Stimulated activated effector memory CD8-positive, alpha-beta T cell treated with anti-CD3 and anti-CD28 coated beads, Interleukin-12 subunit alpha, Interleukin-12 subunit beta, amount 100 ng/mL, for 72 hours (primary cell): ENCODE data around the gene FGF12.

Source experiments
- ATAC-seq: fragments of 150-1000 bp; cut with Tn5 transposase; 2 replicates; pipeline ENCODE4 v1.10.0; 2021
- DNase-seq, 2 donors: peaks; one replicate each; pipeline ENCODE4 v3.0.0; 2021 to 2022; ENCODE audit warnings: low spot score in 2 of 2
- H3K27ac Mint-ChIP-seq: one replicate; pipeline ENCODE4 v1.8.0; 2022; ENCODE audit warnings: mild to moderate bottlenecking, mixed read lengths
- H3K36me3 Mint-ChIP-seq: one replicate; pipeline ENCODE4 v1.8.0; 2022; ENCODE audit warnings: mild to moderate bottlenecking, mixed read lengths
- H3K4me1 Mint-ChIP-seq: one replicate; pipeline ENCODE4 v1.8.0; 2022; ENCODE audit warnings: mixed read lengths
- H3K4me3 Mint-ChIP-seq: one replicate; pipeline ENCODE4 v1.8.0; 2022; ENCODE audit warnings: mild to moderate bottlenecking, mixed read lengths
- H3K9me3 Mint-ChIP-seq: one replicate; pipeline ENCODE4 v1.8.0; 2022; ENCODE audit warnings: mixed read lengths

The FGF12 gene

DNA sequence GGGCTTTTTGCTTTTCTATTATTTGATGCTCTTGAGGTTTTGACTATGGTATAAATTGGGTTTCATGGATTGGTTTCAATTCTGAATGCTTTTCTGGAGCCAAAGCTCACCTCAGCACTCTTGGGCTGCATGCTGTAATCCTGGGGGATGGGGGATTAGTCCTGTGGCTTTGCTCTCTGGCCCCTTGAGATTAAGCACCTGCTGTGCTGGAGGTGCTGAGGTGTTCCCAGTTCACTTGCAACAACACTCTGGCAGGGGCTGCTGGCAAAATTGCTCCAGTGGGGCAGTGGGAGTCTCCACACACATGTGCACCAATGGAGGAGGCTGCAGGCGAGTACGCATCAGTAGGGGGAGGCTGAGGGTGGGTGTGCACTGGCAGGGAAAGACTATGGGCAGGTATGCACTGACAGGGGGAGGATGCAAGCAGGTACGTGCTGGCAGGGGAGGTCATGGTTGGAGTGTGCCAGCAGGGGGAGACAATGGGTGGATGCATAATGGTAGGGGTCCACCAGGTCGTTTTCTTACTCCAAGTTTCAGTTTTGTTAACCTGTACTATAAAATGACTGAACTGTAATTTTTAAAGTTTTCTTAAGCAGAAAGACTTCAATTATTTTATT is 489.2 kb downstream of the FGF12 start:
- Mint-ChIP-seq H3K4me1 (no peaks in the 10 kb centered on the region), H3K27ac (no peak overlapping the region), H3K4me3 (no peak overlapping the region), H3K36me3 (no peaks in the 10 kb centered on the region), H3K9me3 (peaks cover 16% of the 10 kb centered on the region)
- ATAC-seq, result no peak
- no peak for DNase-seq

DNA sequence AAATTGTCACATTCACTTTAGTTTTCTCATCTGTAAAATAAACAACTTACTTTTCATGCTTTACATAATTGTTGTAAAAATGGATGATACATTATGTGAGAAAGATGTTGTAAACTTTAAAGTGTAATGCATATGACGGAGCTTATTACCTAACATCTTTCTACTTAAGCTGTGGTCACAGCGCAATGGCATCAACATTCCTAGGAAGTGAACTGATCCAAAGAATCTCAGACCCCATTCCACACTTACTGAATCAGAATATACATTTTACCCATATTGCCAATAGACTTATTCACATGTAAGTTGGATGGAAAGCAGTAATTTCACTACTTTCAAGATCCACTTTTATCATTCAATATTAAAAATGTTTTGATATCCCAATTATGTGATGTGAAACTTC is 497.5 kb downstream of the FGF12 start:
- Mint-ChIP-seq H3K36me3 (no peaks in the 10 kb centered on the region), H3K4me1 (no peaks in the 10 kb centered on the region), H3K27ac (no peak overlapping the region), H3K9me3 (peaks cover 17% of the 10 kb centered on the region), H3K4me3 (no peak overlapping the region)
- DNase-seq (no peak), ATAC-seq (no peak)

DNA sequence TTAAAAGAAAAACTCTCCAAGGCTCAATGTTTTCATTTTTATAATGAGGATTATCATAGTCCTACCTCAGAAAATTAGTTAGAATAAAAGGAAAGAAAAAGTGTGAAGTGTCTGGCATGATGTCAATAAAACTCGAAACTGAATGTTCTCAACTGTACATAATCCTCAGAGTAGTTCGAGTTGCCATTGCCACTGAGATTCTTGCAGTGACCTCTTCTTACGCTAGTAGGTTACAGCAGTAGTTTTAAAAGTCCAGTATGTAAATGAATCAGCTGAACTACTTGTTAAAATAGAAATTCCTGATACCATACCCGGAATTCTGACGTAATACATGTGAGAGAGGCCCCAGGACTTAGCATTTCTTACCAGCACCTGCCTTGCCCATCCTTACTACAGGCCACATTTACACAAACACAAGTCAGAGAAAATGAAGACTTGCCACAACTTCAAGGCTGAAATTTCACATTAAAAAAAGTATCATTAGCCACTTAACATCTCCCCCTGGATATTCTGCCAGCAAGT is 502.6 kb downstream of the FGF12 start:
- Mint-ChIP-seq H3K27ac (no peak overlapping the region), H3K9me3 (peaks cover 16% of the 10 kb centered on the region), H3K4me3 (no peak overlapping the region), H3K4me1 (no peaks in the 10 kb centered on the region), H3K36me3 (no peaks in the 10 kb centered on the region)
- DNase-seq (no peak), ATAC-seq (no peak)

DNA sequence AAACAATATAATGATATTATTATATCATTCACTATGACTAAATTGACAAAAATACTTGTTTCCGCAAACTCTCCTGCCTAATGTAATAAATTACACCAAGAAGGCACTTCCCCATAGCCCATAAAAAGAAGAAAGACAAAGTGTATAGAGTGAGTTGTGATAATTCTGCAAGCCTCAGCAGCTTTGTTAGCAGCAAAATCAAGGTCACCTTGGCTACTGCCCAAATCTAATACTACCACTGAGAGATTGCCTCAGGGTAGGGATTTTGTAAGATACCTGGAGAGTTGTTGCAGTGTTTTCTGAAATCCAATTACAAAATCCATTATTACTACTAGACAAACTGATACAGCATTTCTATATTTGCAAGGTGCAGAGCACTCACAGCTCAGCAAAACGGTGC is 503.5 kb downstream of the FGF12 start:
- no peak overlapping the region for H3K4me3 Mint-ChIP-seq
- H3K9me3 Mint-ChIP-seq, result peaks cover 14% of the 10 kb centered on the region
- DNase-seq (no peak), ATAC-seq (no peak)
- no peak overlapping the region for H3K27ac Mint-ChIP-seq
- no peaks in the 10 kb centered on the region for H3K36me3 Mint-ChIP-seq
- H3K4me1 Mint-ChIP-seq, result no peaks in the 10 kb centered on the region

DNA sequence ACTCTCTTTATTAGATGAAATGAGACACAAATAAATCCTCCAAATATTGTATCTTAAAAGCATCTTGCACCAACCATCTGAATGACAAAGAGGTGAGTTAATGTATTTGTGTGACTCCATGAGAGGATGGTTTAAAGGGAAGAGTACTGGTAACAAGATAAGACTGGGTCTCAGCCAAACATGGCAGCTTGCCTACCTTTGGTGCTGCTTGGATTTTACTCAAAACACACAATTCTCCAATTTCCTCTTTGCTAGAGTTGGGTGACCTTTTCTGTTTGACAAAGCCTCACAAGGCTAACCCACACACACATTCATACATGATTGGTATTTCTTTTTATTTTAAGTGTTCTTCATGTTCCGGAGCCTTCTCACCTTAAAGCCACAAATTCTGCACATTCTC is 506.4 kb downstream of the FGF12 start:
- H3K36me3 Mint-ChIP-seq, result no peaks in the 10 kb centered on the region
- H3K9me3 Mint-ChIP-seq, result peaks cover 16% of the 10 kb centered on the region
- no peak overlapping the region for H3K27ac Mint-ChIP-seq
- no peak overlapping the region for H3K4me3 Mint-ChIP-seq
- ATAC-seq (no peak), DNase-seq (no peak)
- no peaks in the 10 kb centered on the region for H3K4me1 Mint-ChIP-seq

DNA sequence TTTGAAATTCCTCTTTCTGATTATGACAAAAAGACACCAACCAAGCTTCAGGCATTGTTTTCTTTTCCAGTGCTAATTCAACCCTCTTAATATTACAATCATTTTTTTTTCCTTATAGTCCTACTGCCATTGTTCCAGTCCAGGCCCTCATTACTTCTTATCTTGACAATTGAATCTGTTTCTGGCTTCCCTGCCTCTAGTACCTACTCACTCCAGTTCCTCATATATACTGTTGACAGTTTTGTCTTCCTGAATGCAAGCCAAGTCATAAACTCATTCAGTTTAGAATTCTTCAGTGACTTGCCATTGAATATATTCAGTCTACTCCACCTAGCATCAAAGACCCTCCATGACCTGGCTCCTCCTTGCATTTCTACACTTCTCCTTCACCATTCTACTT is 507.4 kb downstream of the FGF12 start:
- ATAC-seq (no peak), DNase-seq (no peak)
- no peaks in the 10 kb centered on the region for H3K4me1 Mint-ChIP-seq
- H3K4me3 Mint-ChIP-seq, result no peak overlapping the region
- H3K9me3 Mint-ChIP-seq, result peaks cover 15% of the 10 kb centered on the region
- H3K27ac Mint-ChIP-seq, result no peak overlapping the region
- no peaks in the 10 kb centered on the region for H3K36me3 Mint-ChIP-seq

DNA sequence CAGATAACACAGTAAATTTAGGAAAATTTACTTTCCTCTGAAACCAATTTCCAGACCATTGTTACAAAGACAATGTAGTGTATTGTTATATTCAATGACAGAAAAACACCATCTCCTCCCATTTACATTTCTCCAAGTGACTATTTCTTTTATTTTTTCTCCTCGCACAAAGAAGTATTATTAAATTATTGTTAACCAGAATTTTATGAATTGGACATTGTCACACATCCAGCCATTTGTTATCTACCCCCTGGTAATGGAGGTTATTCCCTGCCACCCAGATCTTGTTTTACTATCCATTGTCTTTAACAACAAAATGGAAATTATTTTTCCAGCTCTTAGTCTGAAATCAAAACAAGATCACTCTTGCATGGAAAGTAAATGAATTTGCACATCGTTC is 511.3 kb downstream of the FGF12 start:
- Mint-ChIP-seq H3K27ac (no peak overlapping the region), H3K4me1 (no peaks in the 10 kb centered on the region), H3K9me3 (peaks cover 13% of the 10 kb centered on the region), H3K4me3 (no peak overlapping the region), H3K36me3 (no peaks in the 10 kb centered on the region)
- no peak for DNase-seq
- no peak for ATAC-seq

DNA sequence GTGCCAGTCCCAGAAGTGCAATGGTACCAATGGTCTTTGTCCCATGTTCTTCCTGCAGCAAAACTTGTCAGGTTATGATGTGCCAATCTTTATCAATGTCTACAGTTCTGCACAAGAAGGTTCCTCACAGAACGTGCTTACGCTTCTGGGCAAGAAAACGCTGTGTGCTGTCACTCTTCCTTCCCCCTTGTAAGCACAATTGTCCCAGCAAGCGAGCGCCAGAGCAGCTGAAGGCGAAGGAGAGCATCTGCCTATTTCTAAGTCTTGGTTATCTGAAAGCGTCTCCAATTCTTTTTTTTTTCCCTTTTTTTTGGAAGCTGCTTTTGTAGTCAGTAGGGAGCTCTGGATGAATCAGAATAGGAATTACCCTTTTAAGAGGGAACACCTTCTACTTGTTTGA is 514.4 kb downstream of the FGF12 start:
- no peaks in the 10 kb centered on the region for H3K4me1 Mint-ChIP-seq
- no peaks in the 10 kb centered on the region for H3K36me3 Mint-ChIP-seq
- no peak overlapping the region for H3K27ac Mint-ChIP-seq
- no peak overlapping the region for H3K4me3 Mint-ChIP-seq
- ATAC-seq, result no peak
- H3K9me3 Mint-ChIP-seq, result peaks cover 17% of the 10 kb centered on the region
- no peak for DNase-seq

DNA sequence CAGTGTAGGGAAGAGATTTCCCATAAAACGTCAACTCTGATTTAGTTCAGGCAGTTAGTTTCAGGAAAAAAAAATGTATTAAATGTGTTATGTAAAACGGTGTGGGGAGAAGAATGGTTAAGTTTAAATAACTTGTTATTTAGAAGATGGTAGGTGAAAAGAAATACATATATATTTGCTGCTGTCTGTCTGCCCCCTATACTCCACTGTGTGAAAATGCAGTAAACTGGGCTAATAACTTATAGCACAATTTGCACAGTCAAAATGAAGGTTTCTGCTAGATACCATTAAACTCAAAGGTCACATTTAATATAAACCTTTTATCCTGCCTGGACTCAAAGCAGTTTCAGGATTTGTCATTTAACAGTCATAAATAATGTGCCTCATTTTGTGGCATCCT is 515.0 kb downstream of the FGF12 start:
- ATAC-seq (no peak), DNase-seq (no peak)
- no peaks in the 10 kb centered on the region for H3K36me3 Mint-ChIP-seq
- H3K4me3 Mint-ChIP-seq, result no peak overlapping the region
- H3K27ac Mint-ChIP-seq, result no peak overlapping the region
- H3K4me1 Mint-ChIP-seq, result no peaks in the 10 kb centered on the region
- peaks cover 18% of the 10 kb centered on the region for H3K9me3 Mint-ChIP-seq

DNA sequence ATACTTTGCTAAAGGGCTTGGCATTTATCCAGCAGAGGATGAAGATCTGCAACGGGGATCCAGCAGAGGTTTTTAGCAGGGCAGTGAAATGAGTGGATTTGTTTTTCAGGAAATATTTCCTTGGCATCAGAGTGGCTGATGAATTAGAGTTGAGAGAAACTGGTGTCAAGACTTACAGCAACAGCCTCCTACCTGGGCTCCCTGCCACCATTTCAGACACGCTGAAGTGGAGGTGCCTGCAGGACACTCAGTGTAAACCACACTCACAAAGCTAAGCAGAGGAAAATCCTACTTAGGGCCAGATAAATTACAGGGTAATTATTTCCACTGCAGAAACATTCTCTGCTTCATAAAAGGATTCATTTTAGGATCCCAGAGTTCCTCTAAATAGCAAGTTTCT is 519.7 kb downstream of the FGF12 start:
- Mint-ChIP-seq H3K27ac (no peak overlapping the region), H3K4me1 (no peaks in the 10 kb centered on the region), H3K36me3 (no peaks in the 10 kb centered on the region), H3K9me3 (peaks cover 18% of the 10 kb centered on the region), H3K4me3 (no peak overlapping the region)
- DNase-seq (no peak), ATAC-seq (no peak)

DNA sequence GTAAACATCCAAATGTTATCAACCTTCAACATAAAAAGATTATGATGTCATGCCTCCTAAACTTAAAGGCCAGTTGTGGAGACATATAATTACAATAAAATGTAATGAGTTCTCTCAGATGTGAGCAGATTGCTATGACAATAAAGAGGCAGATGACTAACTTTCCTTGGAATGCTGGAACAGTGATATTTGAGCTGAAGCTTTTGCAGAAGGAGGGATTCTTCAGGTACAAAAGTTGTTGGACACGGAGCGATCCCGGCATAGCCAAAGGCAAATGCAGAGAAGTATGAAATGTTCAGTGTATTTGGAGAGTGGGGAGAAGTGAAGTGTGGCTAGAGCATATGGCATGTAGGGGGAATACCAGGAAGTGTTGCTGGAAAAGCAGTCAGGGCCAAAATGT is 520.1 kb downstream of the FGF12 start:
- DNase-seq (no peak), ATAC-seq (no peak)
- no peak overlapping the region for H3K27ac Mint-ChIP-seq
- H3K4me1 Mint-ChIP-seq, result no peaks in the 10 kb centered on the region
- no peak overlapping the region for H3K4me3 Mint-ChIP-seq
- H3K36me3 Mint-ChIP-seq, result no peaks in the 10 kb centered on the region
- H3K9me3 Mint-ChIP-seq, result peaks cover 18% of the 10 kb centered on the region

DNA sequence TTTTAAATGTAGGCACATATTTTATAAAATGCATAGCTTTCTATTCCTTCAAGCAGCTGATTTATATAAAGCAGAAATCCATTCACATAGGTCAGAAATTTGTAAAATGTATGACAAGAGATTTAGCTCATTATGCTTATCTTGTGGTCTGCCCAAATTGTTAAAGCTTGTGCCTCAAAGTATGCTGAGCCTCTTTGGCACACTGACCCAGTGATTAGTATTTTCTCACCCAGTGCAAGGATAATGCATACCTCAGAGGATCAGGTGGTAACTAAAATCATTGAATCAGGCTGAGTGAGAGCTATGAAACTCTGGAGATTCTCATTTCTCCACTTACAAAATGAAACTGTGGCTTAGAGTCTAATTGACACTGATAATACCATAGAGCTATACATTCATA is 533.3 kb downstream of the FGF12 start:
- peaks cover 8% of the 10 kb centered on the region for H3K9me3 Mint-ChIP-seq
- H3K27ac Mint-ChIP-seq, result no peak overlapping the region
- no peak for DNase-seq
- H3K4me1 Mint-ChIP-seq, result no peaks in the 10 kb centered on the region
- no peak for ATAC-seq
- no peaks in the 10 kb centered on the region for H3K36me3 Mint-ChIP-seq
- H3K4me3 Mint-ChIP-seq, result no peak overlapping the region

DNA sequence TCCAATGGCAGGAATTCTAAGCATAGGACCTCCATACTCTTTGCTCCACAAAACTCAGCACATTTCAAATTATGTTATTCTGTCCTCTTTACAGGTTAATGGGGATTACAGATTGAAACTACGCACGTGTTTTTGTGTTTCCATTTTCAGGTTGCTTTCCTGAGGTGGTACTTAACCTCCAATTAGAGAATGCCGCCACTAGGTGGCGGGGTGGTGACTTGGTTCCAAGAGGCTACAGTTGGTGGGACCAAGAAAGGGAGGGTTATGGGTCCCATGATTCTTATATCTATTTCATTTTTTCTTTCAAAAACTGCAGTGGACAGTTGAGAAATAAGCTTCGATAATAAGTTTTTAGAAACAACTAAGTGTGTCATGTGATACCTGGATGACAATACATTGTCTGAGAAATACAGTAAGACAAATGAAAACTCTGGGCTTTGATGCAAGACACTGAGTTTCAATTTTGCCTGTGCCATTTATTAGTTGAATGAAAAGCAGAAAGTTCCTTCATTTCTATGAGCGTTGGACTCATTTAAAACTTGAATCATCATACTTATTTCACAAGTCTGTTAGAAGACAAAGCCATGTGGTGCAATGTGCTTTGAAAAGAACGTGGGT is 539.0 kb downstream of the FGF12 start:
- DNase-seq, result peak in 1 of 2 donors; percentile 53

DNA sequence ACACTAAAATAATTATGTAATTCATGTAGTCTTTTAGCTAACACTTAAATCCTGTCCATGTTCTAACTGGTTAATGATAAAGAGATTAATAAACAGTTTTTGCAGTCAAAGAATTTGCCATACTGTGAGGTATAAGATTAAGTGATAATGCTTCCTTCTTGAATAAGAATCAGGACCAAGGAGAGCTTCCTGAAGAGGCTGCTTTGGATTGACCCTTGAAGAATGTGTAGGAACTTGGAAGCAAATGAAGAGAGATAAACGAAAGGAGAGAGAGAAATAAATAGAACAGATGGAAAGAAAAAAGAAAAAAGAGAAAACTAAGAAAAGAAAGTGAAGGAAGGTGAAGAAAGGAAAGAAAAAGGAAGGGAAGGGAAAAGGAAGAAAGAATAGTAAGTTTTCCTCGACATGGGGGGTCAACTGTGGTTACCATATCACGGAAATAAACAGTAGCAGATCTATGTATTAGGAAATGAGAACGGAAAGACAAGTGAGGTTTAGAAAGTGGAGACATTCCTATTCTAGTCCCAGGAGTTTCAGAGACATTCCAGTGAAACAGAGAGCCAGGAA is 539.8 kb downstream of the FGF12 start:
- H3K4me3 Mint-ChIP-seq, result no peak overlapping the region
- peaks cover 9% of the 10 kb centered on the region for H3K9me3 Mint-ChIP-seq
- H3K27ac Mint-ChIP-seq, result no peak overlapping the region
- no peak for ATAC-seq
- no peaks in the 10 kb centered on the region for H3K36me3 Mint-ChIP-seq
- no peaks in the 10 kb centered on the region for H3K4me1 Mint-ChIP-seq
- DNase-seq, result no peak

More for the DNA sequence above, 539.0 kb downstream of the FGF12 start:
- no peaks in the 10 kb centered on the region for H3K4me1 Mint-ChIP-seq
- no peak overlapping the region for H3K4me3 Mint-ChIP-seq
- no peak overlapping the region for H3K27ac Mint-ChIP-seq
- H3K9me3 Mint-ChIP-seq, result peaks cover 9% of the 10 kb centered on the region
- ATAC-seq, result no peak
- no peaks in the 10 kb centered on the region for H3K36me3 Mint-ChIP-seq

DNA sequence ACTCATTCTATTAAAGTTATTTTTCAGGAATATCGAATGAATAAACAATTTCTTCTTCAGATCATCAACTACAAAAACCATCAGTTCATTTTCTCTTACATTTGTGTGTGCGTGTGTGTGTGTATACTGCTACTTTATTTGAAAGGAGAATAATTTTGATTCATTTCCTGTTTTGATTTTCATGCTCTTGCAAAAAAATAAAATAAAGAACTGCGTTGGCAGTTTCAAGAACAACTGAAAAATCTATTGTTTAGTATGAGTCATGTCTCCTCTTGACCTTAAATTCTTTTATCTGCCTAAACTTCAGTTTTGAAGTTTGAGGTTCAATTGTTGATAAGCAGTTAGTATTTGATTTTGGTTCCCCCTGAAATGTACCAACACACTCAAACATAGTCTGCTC is 540.8 kb downstream of the FGF12 start:
- H3K36me3 Mint-ChIP-seq, result no peaks in the 10 kb centered on the region
- peaks cover 9% of the 10 kb centered on the region for H3K9me3 Mint-ChIP-seq
- no peak overlapping the region for H3K27ac Mint-ChIP-seq
- no peak for ATAC-seq
- DNase-seq, result no peak
- no peaks in the 10 kb centered on the region for H3K4me1 Mint-ChIP-seq
- H3K4me3 Mint-ChIP-seq, result no peak overlapping the region

DNA sequence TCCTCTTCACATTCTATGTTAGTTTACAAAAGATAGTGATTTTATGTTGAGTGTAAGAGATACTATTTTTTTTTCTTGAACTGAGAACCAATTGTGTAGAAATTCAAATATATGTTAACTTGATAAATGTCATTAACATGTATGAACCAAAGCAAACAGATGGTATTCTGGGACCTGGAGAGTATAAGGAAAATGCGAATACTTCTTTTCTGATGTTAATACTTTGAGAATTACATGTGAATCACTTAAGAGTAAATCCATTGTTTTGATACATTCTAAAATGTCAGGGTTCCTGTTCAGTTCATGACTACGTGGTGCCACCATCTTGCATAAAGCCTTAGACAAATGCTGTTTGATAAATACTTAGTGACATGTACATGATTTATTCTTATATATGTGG is 541.3 kb downstream of the FGF12 start:
- H3K9me3 Mint-ChIP-seq, result peaks cover 9% of the 10 kb centered on the region
- H3K36me3 Mint-ChIP-seq, result no peaks in the 10 kb centered on the region
- no peak overlapping the region for H3K4me3 Mint-ChIP-seq
- DNase-seq (no peak), ATAC-seq (no peak)
- no peak overlapping the region for H3K27ac Mint-ChIP-seq
- H3K4me1 Mint-ChIP-seq, result no peaks in the 10 kb centered on the region
